K562 (cell line): Measurements from ENCODE around the gene SLC8A2. TPM values are rescaled to one million over a fixed set of nuclear protein-coding genes. Genes with fewer than 3 reads are reported as not detected.

Experiments
- ATAC-seq: fragments of 200-7000 bp; cut with Tn5 transposase; 3 replicates; pipeline ENCODE4 v1.9.1; 2020; ENCODE audit warnings: moderate library complexity
- BruUV-seq: library from RNA; stranded (reverse); fragments of 400-500 nt; replicated peaks from 2 replicates; lab custom pipeline; 2021; lab: Mats Ljungman, UMichigan
- CTCF ChIA-PET: fragments of 300-600 bp; formaldehyde crosslinking; extraction: SDS; loops from one replicate; lab custom pipeline; 2021; ENCODE audit warnings: low intra/inter-chr PET ratio; lab: Yijun Ruan, JAX
- POLR2A ChIA-PET: fragments of 300-600, 350-650 bp; sonication (Branson Sonifier 250); formaldehyde crosslinking; extraction: SDS; loops from one replicate; lab custom pipeline; 2021; ENCODE audit warnings: antibody characterized with exemption, inconsistent platforms; lab: Yijun Ruan, JAX
- DNase-seq, 4 experiments: peaks; one replicate each; pipeline versions ENCODE4 v3.0.0 to v3.0.0-alpha.2; 2011 to 2018; ENCODE audit warnings: low spot score in 3 of 4, mixed read lengths in 3 of 4; ENCODE audit errors: extremely low read depth in 1 of 4
- FAIRE-seq: peaks from 2 replicates; lab custom pipeline; 2011; peaks lifted over from hg19 to GRCh38; lab: Jason Lieb, UNC
- H2AFZ ChIP-seq: 2 replicates; pipeline ENCODE4 v1.6.0; 2011; ENCODE audit warnings: low read depth, low read length, control low read depth, inconsistent platforms
- H3K27ac ChIP-seq: fragments of 200-600 bp; 3 replicates; pipeline ENCODE4 v1.8.0; 2011; ENCODE audit warnings: low read depth, mild to moderate bottlenecking, control low read depth, inconsistent platforms, low read length, moderate library complexity, mixed read lengths; ENCODE audit errors: extremely low read depth
- H3K27me3 ChIP-seq, 2 experiments: fragments of 300-600 bp in 1 of 2; 2 replicates in 1 of 2; 3 replicates in 1 of 2; pipeline versions ENCODE4 v1.6.0 to v1.8.0; 2011; ENCODE audit warnings: inconsistent platforms in 2 of 2, low read length in 2 of 2, mild to moderate bottlenecking in 1 of 2, mixed read lengths in 1 of 2, moderate library complexity in 1 of 2; ENCODE audit not compliant: control insufficient read depth in 2 of 2, insufficient read depth in 2 of 2
- H3K36me3 ChIP-seq: fragments of 300-600 bp; 3 replicates; pipeline ENCODE4 v1.8.0; 2011; ENCODE audit warnings: mild to moderate bottlenecking, low read length, inconsistent platforms; ENCODE audit not compliant: control insufficient read depth, insufficient read depth
- H3K4me1 ChIP-seq, 2 experiments: fragments of 200-600 bp in 1 of 2; replicated peaks in 1 of 2; 2 replicates in 1 of 2; 3 replicates in 1 of 2; pipeline versions ENCODE4 v1.5.1 to v1.8.0; 2011; ENCODE audit warnings: inconsistent platforms in 2 of 2, low read length in 2 of 2, mild to moderate bottlenecking in 1 of 2, mixed read lengths in 1 of 2, moderate library complexity in 1 of 2; ENCODE audit not compliant: control insufficient read depth in 2 of 2, insufficient read depth in 2 of 2
- H3K4me2 ChIP-seq: 2 replicates; pipeline ENCODE4 v1.6.1; 2011; ENCODE audit warnings: low read length, control low read depth, inconsistent platforms, mixed read lengths; ENCODE audit not compliant: insufficient read depth
- H3K4me3 ChIP-seq: fragments of 200-600 bp; sonication (generic), shearing (Covaris generic); 2 replicates; pipeline ENCODE4 v1.5.1; 2016; ENCODE audit warnings: control low read depth, inconsistent platforms
- H3K79me2 ChIP-seq: fragments of 200-600 bp; 3 replicates; pipeline ENCODE4 v1.8.0; 2011; ENCODE audit warnings: low read length, inconsistent platforms; ENCODE audit not compliant: control insufficient read depth, insufficient read depth
- H3K9ac ChIP-seq, 2 experiments: 2 replicates each; pipeline versions ENCODE4 v1.6.0 to v1.6.1; 2011; ENCODE audit warnings: low read depth in 2 of 2, low read length in 2 of 2, control low read depth in 1 of 2, inconsistent platforms in 1 of 2, mild to moderate bottlenecking in 1 of 2, mixed read lengths in 1 of 2; ENCODE audit not compliant: insufficient read depth in 1 of 2
- H3K9me1 ChIP-seq: one replicate; pipeline ENCODE4 v1.6.0; 2011; ENCODE audit warnings: inconsistent platforms, mild to moderate bottlenecking, low read length, moderate library complexity; ENCODE audit not compliant: control insufficient read depth, insufficient read depth
- H3K9me3 ChIP-seq: replicated peaks from 2 replicates; pipeline ENCODE4 v1.5.1; 2011; ENCODE audit warnings: low read depth, low read length, inconsistent platforms; ENCODE audit not compliant: control insufficient read depth, insufficient read depth
- H4K20me1 ChIP-seq: replicated peaks from 2 replicates; pipeline ENCODE4 v1.6.1; 2011; ENCODE audit warnings: low read length, inconsistent platforms, mixed read lengths; ENCODE audit not compliant: control insufficient read depth, insufficient read depth
- ATF7 ChIP-seq: fragments of 450-650 bp; IDR thresholded peaks from 2 replicates; pipeline ENCODE4 v1.7.1; 2014; ENCODE audit warnings: mild to moderate bottlenecking, moderate library complexity
- KDM2B ChIP-seq: fragments of 250-450 bp; sonication (Bioruptor Pico); IDR thresholded peaks from 2 replicates; pipeline ENCODE4 v1.8.0; 2021; ENCODE audit warnings: mild to moderate bottlenecking, moderate library complexity
- RERE ChIP-seq: sonication (generic); formaldehyde crosslinking; IDR thresholded peaks from 2 replicates; pipeline ENCODE4 v1.8.0; 2023; ENCODE audit warnings: missing genetic modification reagents, mild to moderate bottlenecking, borderline replicate concordance
- ZBTB40 ChIP-seq, 2 experiments: fragments of 450-650 bp in 1 of 2; sonication (generic) in 1 of 2; formaldehyde crosslinking in 1 of 2; IDR thresholded peaks; 2 replicates each; pipeline versions ENCODE4 v1.7.1 to v1.9.0; 2016 to 2022; ENCODE audit warnings: inconsistent platforms in 1 of 2, mild to moderate bottlenecking in 1 of 2, missing genetic modification reagents in 1 of 2
- WGBS: fragments of 100-300 bp; shearing (Covaris generic); methylation state at CpG from one replicate; pipeline ENCODE4 v1.1.6; 2016; ENCODE audit warnings: low coverage, mixed read lengths; ENCODE audit not compliant: insufficient coverage; ENCODE audit errors: missing lambda C conversion rate; 5-methylcytosine and 5-hydroxymethylcytosine counted together
- in situ Hi-C: fragments of 300-500 bp; cut with MboI; formaldehyde crosslinking; loops from 4 replicates; pipeline ENCODE4 v1.15.0; 2018; ENCODE audit warnings: inconsistent platforms, mixed read lengths
- intact Hi-C: fragments of 100-400 bp; cut with micrococcal nuclease; formaldehyde crosslinking; loops from 2 replicates; pipeline ENCODE4 v1.14.2; 2022
- polyA plus RNA-seq, 8 experiments: library from polyadenylated mRNA; depleted of rRNA in 4 of 8; stranded (reverse) in 5 of 8; unstranded in 3 of 8; fragments of >200 nt; fragmentation: Nextera tagmentation in 2 of 8; fragmentation: Illumina TruSeq in 1 of 8; extraction: Ambion mirVana in 2 of 8; extraction: Trizol in 1 of 8; gene quantifications; 2 replicates each; pipeline versions ENCODE4 v1.2.1 to v1.2.3, GENCODE V29; 2011 to 2014; ENCODE audit warnings: inconsistent platforms in 1 of 8, missing spikeins in 1 of 8
- total RNA-seq, 7 experiments: library from RNA; depleted of rRNA in 6 of 7; stranded (reverse); fragments of >200 nt in 6 of 7; fragmentation: Illumina TruSeq in 2 of 7; extraction: Trizol in 2 of 7; gene quantifications; 2 replicates each; pipeline versions ENCODE4 v1.2.1 to v1.2.3, GENCODE V29; 2011 to 2021; ENCODE audit warnings: low replicate concordance in 1 of 7

Gene SLC8A2
- total and polyA plus RNA-seq, 9 of the 15 experiments (the other 6 are each of a cell fraction or from before 2014, with no cell fraction given): 0.07 to 0.66 (median 0.24) TPM; not detected in 3

GRCh38 chr19:47483800-47484690, 12.4 kb upstream of the SLC8A2 start, which contains the start of gene KPTN:
Gene KPTN, minus strand, starts transcription at chr19:47484219. Its CDS starts 59 bp downstream, at chr19:47484160.
- no peaks in the 10 kb centered on the region for H4K20me1 ChIP-seq
- H2AFZ ChIP-seq: peak within 1 kb of the TSS; percentile 98
- in situ Hi-C loops (no loop called here), intact Hi-C loops (loop anchor here (5.0 kb wide), 2 partner anchors 33 to 47 kb away; partner anchors contain the start of gene NAPA)
- peaks cover 7 to 44% of the 10 kb centered on the region in 2 experiments; a peak in 3 of 5 replicates for H3K4me1 ChIP-seq
- WGBS: under 1% methylated on average over 49 of the region's 57 CpGs
- BruUV-seq: TSS peak; percentile 82
- FAIRE-seq (peak; percentile 88), DNase-seq (peak; percentile 92 to 94 (median 94)), ATAC-seq (peak; percentile 89)
- peaks cover 12% of the 10 kb centered on the region for H3K79me2 ChIP-seq
- no peaks in the 10 kb centered on the region for H3K27me3 ChIP-seq
- ChIA-PET CTCF (interaction anchor here (0.7 to 1.1 kb wide), 2 partner anchors 13 to 47 kb away, joined by 3 read pairs; no protein-coding TSS in a partner anchor), POLR2A (interaction anchor here (0.6 to 2.6 kb wide), 13 partner anchors 8 to 1565 kb away, joined by 3 to 8 read pairs (median 4); partner anchors contain the start of gene SAE1)
- peaks cover 14% of the 10 kb centered on the region; the same call in 2 of the 3 replicates for H3K36me3 ChIP-seq
- no peaks in the 10 kb centered on the region for H3K9me1 ChIP-seq
- no peaks in the 10 kb centered on the region for H3K9me3 ChIP-seq
- peak within 1 kb of the TSS; percentile 67 for H3K4me3 ChIP-seq
- peak within 1 kb of the TSS; percentile 86 for H3K4me2 ChIP-seq
- H3K27ac ChIP-seq: peak within 1 kb of the TSS; percentile 88
- H3K9ac ChIP-seq: peak within 1 kb of the TSS; percentile 88 to 99
- TF ChIP-seq ATF7: peak; percentile 83
- TF ChIP-seq RERE (CRISPR knock-in tag): no peak
- no peak for TF ChIP-seq KDM2B (CRISPR knock-in tag)
- TF ChIP-seq ZBTB40 (IDR thresholded peaks at IDR 0.05): peak; percentile 45; the same call in 1 of the 2 replicates
- no peak for TF ChIP-seq ZBTB40 (CRISPR knock-in tag; IDR thresholded peaks at IDR 0.05)
